Esophagus squamous epithelium (tissue), 4 donors: ENCODE results near the gene DCAF8.

Source experiments
- POLR2A ChIP-seq, 4 donors: fragments of 450-650 bp; IDR thresholded peaks; one replicate each; pipeline ENCODE4 v1.6.1; 2017; ENCODE audit warnings: antibody characterized with exemption in 4 of 4, mild to moderate bottlenecking in 4 of 4, moderate library complexity in 3 of 4
- TF ChIP-seq, protein P1 (sequence below), 6 experiments: fragments of 450-650 bp in 4 of 6; fragments of 200-600 bp in 2 of 6; sonication (generic) in 2 of 6; IDR thresholded peaks; one replicate each; pipeline ENCODE4 v1.5.1; 2016 to 2019; ENCODE audit warnings: antibody characterized with exemption in 6 of 6, mild to moderate bottlenecking in 4 of 6, moderate library complexity in 4 of 6

DNA sequence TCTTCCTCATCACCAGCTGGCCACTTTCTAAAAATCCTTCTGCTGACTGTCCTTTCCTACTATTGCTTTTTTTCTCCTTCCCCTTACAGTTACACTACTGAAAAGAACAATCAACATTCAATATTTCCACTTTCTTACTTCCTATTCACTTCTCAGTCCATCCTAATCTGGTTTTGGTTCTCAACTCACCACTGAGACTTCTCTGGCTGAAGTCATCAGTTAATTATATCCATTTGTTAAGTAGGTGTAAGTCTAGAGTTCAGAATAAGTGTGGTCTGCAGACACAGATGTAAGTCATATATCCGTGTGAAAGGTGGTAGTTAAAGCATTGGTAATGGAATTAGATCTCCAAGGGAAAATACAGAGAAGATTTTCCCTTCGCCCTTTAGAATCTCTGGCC, 35.7 kb downstream of the DCAF8 start:
- TF ChIP-seq POLR2A (IDR thresholded peaks at IDR 0.05): no peak
- TF ChIP-seq, protein P1, sequence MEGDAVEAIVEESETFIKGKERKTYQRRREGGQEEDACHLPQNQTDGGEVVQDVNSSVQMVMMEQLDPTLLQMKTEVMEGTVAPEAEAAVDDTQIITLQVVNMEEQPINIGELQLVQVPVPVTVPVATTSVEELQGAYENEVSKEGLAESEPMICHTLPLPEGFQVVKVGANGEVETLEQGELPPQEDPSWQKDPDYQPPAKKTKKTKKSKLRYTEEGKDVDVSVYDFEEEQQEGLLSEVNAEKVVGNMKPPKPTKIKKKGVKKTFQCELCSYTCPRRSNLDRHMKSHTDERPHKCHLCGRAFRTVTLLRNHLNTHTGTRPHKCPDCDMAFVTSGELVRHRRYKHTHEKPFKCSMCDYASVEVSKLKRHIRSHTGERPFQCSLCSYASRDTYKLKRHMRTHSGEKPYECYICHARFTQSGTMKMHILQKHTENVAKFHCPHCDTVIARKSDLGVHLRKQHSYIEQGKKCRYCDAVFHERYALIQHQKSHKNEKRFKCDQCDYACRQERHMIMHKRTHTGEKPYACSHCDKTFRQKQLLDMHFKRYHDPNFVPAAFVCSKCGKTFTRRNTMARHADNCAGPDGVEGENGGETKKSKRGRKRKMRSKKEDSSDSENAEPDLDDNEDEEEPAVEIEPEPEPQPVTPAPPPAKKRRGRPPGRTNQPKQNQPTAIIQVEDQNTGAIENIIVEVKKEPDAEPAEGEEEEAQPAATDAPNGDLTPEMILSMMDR (IDR thresholded peaks at IDR 0.05): no peak
